Endothelial cell (in vitro differentiated cells): Measurements from ENCODE around the gene HSPA8. TPM values are rescaled to one million over a fixed set of nuclear protein-coding genes. Genes with fewer than 3 reads are reported as not detected.

Source experiments
- DNase-seq: peaks from one replicate; pipeline ENCODE4 v3.0.0; 2021; ENCODE audit warnings: low spot score
- H3K27ac Mint-ChIP-seq: one replicate; pipeline ENCODE4 v1.8.0; 2021; ENCODE audit warnings: mixed read lengths, inconsistent platforms; ENCODE audit not compliant: unreplicated experiment
- H3K27me3 Mint-ChIP-seq: one replicate; pipeline ENCODE4 v1.8.0; 2021; ENCODE audit warnings: mild to moderate bottlenecking, moderate library complexity, mixed read lengths, inconsistent platforms; ENCODE audit not compliant: unreplicated experiment
- H3K36me3 Mint-ChIP-seq: one replicate; pipeline ENCODE4 v1.8.0; 2021; ENCODE audit warnings: mild to moderate bottlenecking, low read depth, mixed read lengths, inconsistent platforms; ENCODE audit not compliant: unreplicated experiment
- H3K4me1 Mint-ChIP-seq: one replicate; pipeline ENCODE4 v1.8.0; 2021; ENCODE audit warnings: mild to moderate bottlenecking, mixed read lengths, inconsistent platforms; ENCODE audit not compliant: unreplicated experiment
- H3K4me3 Mint-ChIP-seq: one replicate; pipeline ENCODE4 v1.8.0; 2021; ENCODE audit warnings: mild to moderate bottlenecking, mixed read lengths, inconsistent platforms; ENCODE audit not compliant: unreplicated experiment
- H3K9me3 Mint-ChIP-seq: one replicate; pipeline ENCODE4 v1.8.0; 2021; ENCODE audit warnings: mixed read lengths, inconsistent platforms; ENCODE audit not compliant: unreplicated experiment
- long read RNA-seq: library from polyadenylated mRNA; unstranded; transcript quantifications from one replicate; pipeline ENCODE4 v2.0.0, GENCODE V29; 2020; ENCODE audit not compliant: unreplicated experiment
- total RNA-seq: library from RNA; stranded (reverse); fragmentation: NEBNext Ultra II Directional; extraction: Animal tissue kit (Norgen Biotek cat#: 25700); gene quantifications from one replicate; pipeline ENCODE4 v1.2.1, GENCODE V29; 2021; ENCODE audit not compliant: unreplicated experiment
- TF ChIP-seq, protein P1 (sequence below): fragments of 200-600 bp; sonication (generic); IDR thresholded peaks from one replicate; pipeline ENCODE4 v1.5.0; 2021; ENCODE audit warnings: antibody characterized with exemption; ENCODE audit not compliant: unreplicated experiment

Gene HSPA8
- 1,201 TPM for total RNA-seq
- long read RNA-seq, transcript HSPA8-222 (6 exons, 1,884 nt), result minor isoform, 6 of 2,981 reads
- long read RNA-seq, transcript HSPA8-201 (8 exons, 2,186 nt), result minor isoform, 16 of 2,981 reads
- long read RNA-seq, transcript HSPA8-224 (9 exons, 2,463 nt), result major isoform, 2,865 of 2,981 reads
- long read RNA-seq, partial matches to known transcripts, result 34 of 2,981 reads
- long read RNA-seq, other reads (novel, unspliced or antisense), result 50 of 2,981 reads

DNA sequence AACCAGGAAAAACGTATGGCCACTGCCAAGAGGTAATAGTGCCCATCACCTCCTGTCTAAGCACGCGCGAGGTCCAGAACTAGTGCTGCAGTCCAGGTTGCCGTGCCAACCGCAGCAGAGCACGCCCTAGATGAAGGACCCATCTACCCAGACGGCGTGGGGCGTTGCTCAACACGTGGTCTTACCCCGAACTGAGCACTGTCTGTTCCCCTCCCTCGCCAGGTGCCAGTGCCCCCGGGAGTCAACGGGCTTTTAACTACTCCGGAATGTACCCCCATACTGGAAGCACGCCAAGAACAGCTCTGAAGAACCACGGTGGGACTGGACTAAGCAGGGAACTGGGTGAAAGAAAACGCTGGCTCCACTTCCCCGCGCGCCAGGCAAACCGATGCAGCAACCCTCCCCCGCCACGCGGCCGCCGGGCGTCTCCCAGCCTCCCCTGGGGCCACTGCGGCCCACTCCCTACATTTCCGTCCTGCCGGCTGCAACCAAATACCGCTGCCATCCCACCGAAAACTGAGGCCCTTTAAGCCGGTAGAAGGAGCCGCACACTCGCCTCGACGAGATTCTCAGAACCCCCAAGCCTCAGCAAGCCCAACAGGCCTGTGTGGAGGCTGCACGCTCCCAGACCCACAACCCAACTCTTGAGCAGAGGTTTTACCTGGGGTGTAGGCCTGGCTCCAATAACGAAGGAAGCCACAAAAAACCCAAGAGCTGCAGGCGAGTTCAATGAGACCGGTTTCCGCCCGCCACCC, at the start of gene HSPA8:
TSS of gene HSPA8 (minus strand) at position 734 of the 755 bp plus-strand sequence. CDS start 812 bp downstream, outside the sequence.
- Mint-ChIP-seq H3K27ac (peak within 1 kb of the TSS; percentile 100), H3K4me1 (peaks cover 53% of the 10 kb centered on the region), H3K4me3 (peak within 1 kb of the TSS; percentile 99), H3K27me3 (peaks cover 11% of the 10 kb centered on the region), H3K9me3 (no peaks in the 10 kb centered on the region), H3K36me3 (peaks cover 47% of the 10 kb centered on the region)
- peak; percentile 22 for DNase-seq
- TF ChIP-seq, protein P1, sequence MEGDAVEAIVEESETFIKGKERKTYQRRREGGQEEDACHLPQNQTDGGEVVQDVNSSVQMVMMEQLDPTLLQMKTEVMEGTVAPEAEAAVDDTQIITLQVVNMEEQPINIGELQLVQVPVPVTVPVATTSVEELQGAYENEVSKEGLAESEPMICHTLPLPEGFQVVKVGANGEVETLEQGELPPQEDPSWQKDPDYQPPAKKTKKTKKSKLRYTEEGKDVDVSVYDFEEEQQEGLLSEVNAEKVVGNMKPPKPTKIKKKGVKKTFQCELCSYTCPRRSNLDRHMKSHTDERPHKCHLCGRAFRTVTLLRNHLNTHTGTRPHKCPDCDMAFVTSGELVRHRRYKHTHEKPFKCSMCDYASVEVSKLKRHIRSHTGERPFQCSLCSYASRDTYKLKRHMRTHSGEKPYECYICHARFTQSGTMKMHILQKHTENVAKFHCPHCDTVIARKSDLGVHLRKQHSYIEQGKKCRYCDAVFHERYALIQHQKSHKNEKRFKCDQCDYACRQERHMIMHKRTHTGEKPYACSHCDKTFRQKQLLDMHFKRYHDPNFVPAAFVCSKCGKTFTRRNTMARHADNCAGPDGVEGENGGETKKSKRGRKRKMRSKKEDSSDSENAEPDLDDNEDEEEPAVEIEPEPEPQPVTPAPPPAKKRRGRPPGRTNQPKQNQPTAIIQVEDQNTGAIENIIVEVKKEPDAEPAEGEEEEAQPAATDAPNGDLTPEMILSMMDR, result no peak

DNA sequence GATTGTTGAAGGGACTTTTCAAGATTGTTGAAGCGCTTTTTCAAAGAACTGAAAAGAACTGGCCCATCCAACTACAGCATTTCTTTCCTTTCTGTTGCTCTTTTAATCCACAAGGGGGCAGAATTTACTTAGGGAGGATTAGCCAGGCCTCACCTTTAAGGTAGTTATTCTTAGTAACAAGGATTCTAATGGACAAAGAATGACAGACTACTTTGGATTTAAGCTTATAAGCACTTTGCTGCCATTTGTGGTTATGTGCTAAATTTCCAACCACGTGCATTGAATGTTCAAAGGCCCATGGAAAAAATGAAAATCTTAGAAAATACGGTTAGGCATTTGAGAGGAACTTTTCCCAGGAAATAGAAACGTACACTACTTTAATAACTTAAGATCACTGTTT, 49.5 kb upstream of the HSPA8 start:
- peaks cover 2% of the 10 kb centered on the region for H3K27me3 Mint-ChIP-seq
- no peaks in the 10 kb centered on the region for H3K9me3 Mint-ChIP-seq
- peaks cover 7% of the 10 kb centered on the region for H3K4me1 Mint-ChIP-seq
- TF ChIP-seq, protein P1, result peak; percentile 91
- H3K36me3 Mint-ChIP-seq, result no peaks in the 10 kb centered on the region
- H3K4me3 Mint-ChIP-seq, result no peak overlapping the region
- no peak overlapping the region for H3K27ac Mint-ChIP-seq
- DNase-seq, result no peak

DNA sequence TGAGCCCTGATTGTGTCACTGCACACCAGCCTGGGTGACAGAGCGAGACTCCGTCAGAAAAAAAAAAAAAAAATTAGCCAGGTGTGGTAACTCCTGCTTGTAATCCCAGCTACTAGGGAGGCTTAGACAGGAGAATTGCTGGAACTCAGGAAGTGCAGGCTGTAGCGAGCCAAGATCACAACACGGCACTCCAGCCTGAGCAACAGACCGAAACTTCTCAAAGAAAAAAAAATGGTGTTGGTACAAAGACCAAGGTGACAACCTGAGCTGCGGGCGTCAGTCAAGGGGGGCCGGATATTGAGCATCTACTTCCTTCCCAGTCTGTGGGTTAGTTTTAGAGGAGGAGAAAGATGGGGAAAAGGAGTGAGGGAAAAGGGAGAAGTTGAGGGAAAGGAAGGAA, 48.5 kb upstream of the HSPA8 start:
- Mint-ChIP-seq H3K4me1 (peaks cover 7% of the 10 kb centered on the region), H3K27ac (no peak overlapping the region), H3K36me3 (no peaks in the 10 kb centered on the region)

DNA sequence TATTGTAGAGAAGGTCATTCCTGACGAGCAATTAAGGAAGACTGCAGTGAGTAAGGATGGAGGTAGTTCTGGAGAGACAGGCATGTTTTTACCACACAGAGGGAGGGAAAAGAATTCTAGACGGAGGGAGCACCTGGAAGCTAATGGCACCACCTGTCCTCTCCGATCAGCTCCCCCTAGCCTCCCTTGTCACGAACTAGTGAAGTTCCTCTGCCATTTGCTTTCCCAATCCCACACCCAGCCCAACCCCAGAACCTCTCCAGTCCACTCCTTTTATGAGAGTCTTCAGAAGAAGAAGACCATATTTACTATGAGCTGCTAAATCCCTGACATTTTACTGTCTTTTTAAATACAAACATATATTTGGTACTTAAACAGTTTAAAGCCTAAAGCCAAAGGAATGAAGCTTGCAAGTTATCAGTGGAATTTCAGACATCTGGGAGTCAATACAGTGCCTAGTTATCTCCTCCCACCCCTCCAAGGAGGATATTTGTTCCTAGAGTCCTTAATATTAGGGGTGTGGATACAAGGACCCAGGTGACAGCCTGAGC, 46.1 kb upstream of the HSPA8 start:
- no peak for DNase-seq
- TF ChIP-seq, protein P1, result no peak

More for the DNA sequence above, 48.5 kb upstream of the HSPA8 start:
- TF ChIP-seq, protein P1, result no peak
- Mint-ChIP-seq H3K27me3 (peaks cover 2% of the 10 kb centered on the region), H3K4me3 (no peak overlapping the region), H3K9me3 (no peaks in the 10 kb centered on the region)
- no peak for DNase-seq

More for the DNA sequence above, 46.1 kb upstream of the HSPA8 start:
- H3K27ac Mint-ChIP-seq, result no peak overlapping the region
- H3K4me1 Mint-ChIP-seq, result peaks cover 7% of the 10 kb centered on the region
- H3K36me3 Mint-ChIP-seq, result no peaks in the 10 kb centered on the region
- H3K9me3 Mint-ChIP-seq, result no peaks in the 10 kb centered on the region
- H3K4me3 Mint-ChIP-seq, result no peak overlapping the region
- H3K27me3 Mint-ChIP-seq, result peaks cover 2% of the 10 kb centered on the region
